ENCODE data around the gene OOSP4A.

GRCh38 chr11:59918987-59919589, 44.7 kb upstream of the OOSP4A start:
- TF ChIP-seq CTCF (IDR thresholded peaks at IDR 0.05; ENCODE audit: low read depth, low read length): peak; percentile 83
- no peak for TF ChIP-seq EZH2phosphoT487 (IDR thresholded peaks at IDR 0.05; ENCODE audit: low read depth)
